ENCODE measurements around the gene GATAD2A.

The GATAD2A gene

GRCh38 chr19:19410553-19411550 lies 5.4 kb downstream of the GATAD2A start:
- peaks cover 43% of the 10 kb centered on the region for H3K4me1 ChIP-seq (ENCODE audit: insufficient read depth, low read length, poor library complexity, severe bottlenecking)
- H3K9ac ChIP-seq (ENCODE audit: low read depth, low read length, poor library complexity, severe bottlenecking), result no peak overlapping the region
- no peaks in the 10 kb centered on the region for H3K9me2 ChIP-seq (replicated peaks; ENCODE audit: low read depth, low read length)
- peaks cover 6% of the 10 kb centered on the region; the same call in 1 of the 2 replicates for H3K36me3 ChIP-seq (ENCODE audit: insufficient read depth, low read length)
- H3K4me3 ChIP-seq (ENCODE audit: low read length, poor library complexity, severe bottlenecking), result no peak overlapping the region
- no peaks in the 10 kb centered on the region for H3K9me3 ChIP-seq (ENCODE audit: insufficient read depth, low read depth, low read length)
- no peaks in the 10 kb centered on the region for H3F3A ChIP-seq (ENCODE audit: low read depth)
- H3K79me2 ChIP-seq (ENCODE audit: insufficient read depth, low read length), result peaks cover 98% of the 10 kb centered on the region
- H3K27me3 ChIP-seq (ENCODE audit: insufficient read depth, low read length, poor library complexity, severe bottlenecking), result no peaks in the 10 kb centered on the region
- TF ChIP-seq CTCF (conservative IDR thresholded peaks at IDR 0.05; ENCODE audit: low read length), result no peak
- TF ChIP-seq EZH2phosphoT487 (IDR thresholded peaks at IDR 0.05; ENCODE audit: borderline replicate concordance), result no peak
- H2AFZ ChIP-seq (ENCODE audit: low read length), result no peak overlapping the region
- no peak overlapping the region for H3K4me2 ChIP-seq (ENCODE audit: low read depth, low read length, poor library complexity, severe bottlenecking)
- H4K20me1 ChIP-seq (ENCODE audit: insufficient read depth, low read length, poor library complexity, severe bottlenecking), result peaks cover 81% of the 10 kb centered on the region

GRCh38 chr19:19416280-19416679 lies 10.8 kb downstream of the GATAD2A start:
- Histone ChIP-seq H3K79me2 (ENCODE audit: insufficient read depth, low read length) (peaks cover 98% of the 10 kb centered on the region), H4K20me1 (ENCODE audit: insufficient read depth, low read length, poor library complexity, severe bottlenecking) (peaks cover 78% of the 10 kb centered on the region), H3K9me2 (replicated peaks; ENCODE audit: low read depth, low read length) (no peaks in the 10 kb centered on the region), H3K36me3 (ENCODE audit: insufficient read depth, low read length) (peaks cover 4% of the 10 kb centered on the region; the same call in 1 of the 2 replicates), H3F3A (ENCODE audit: low read depth) (no peaks in the 10 kb centered on the region), H3K4me1 (ENCODE audit: insufficient read depth, low read length, poor library complexity, severe bottlenecking) (peaks cover 4% of the 10 kb centered on the region), H3K9ac (ENCODE audit: low read depth, low read length, poor library complexity, severe bottlenecking) (no peak overlapping the region), H3K27me3 (ENCODE audit: insufficient read depth, low read length, poor library complexity, severe bottlenecking) (no peaks in the 10 kb centered on the region), H3K4me3 (ENCODE audit: low read length, poor library complexity, severe bottlenecking) (no peak overlapping the region), H3K9me3 (ENCODE audit: insufficient read depth, low read depth, low read length) (no peaks in the 10 kb centered on the region), H3K4me2 (ENCODE audit: low read depth, low read length, poor library complexity, severe bottlenecking) (no peak overlapping the region), H2AFZ (ENCODE audit: low read length) (no peak overlapping the region)
- TF ChIP-seq EZH2phosphoT487 (IDR thresholded peaks at IDR 0.05; ENCODE audit: borderline replicate concordance), result no peak

- Histone ChIP-seq H2AFZ (ENCODE audit: low read length) (no peak overlapping the region), H3K4me2 (ENCODE audit: low read depth, low read length, poor library complexity, severe bottlenecking) (no peak overlapping the region), H3K9me2 (replicated peaks; ENCODE audit: low read depth, low read length) (no peaks in the 10 kb centered on the region), H3F3A (ENCODE audit: low read depth) (no peaks in the 10 kb centered on the region), H4K20me1 (ENCODE audit: insufficient read depth, low read length, poor library complexity, severe bottlenecking) (peaks cover 80% of the 10 kb centered on the region), H3K9me3 (ENCODE audit: insufficient read depth, low read depth, low read length) (no peaks in the 10 kb centered on the region), H3K4me1 (ENCODE audit: insufficient read depth, low read length, poor library complexity, severe bottlenecking) (peaks cover 4% of the 10 kb centered on the region), H3K9ac (ENCODE audit: low read depth, low read length, poor library complexity, severe bottlenecking) (no peak overlapping the region), H3K4me3 (ENCODE audit: low read length, poor library complexity, severe bottlenecking) (no peak overlapping the region), H3K36me3 (ENCODE audit: insufficient read depth, low read length) (no peaks in the 10 kb centered on the region; the same call in 1 of the 2 replicates), H3K79me2 (ENCODE audit: insufficient read depth, low read length) (peaks cover 100% of the 10 kb centered on the region), H3K27me3 (ENCODE audit: insufficient read depth, low read length, poor library complexity, severe bottlenecking) (no peaks in the 10 kb centered on the region)
- TF ChIP-seq EZH2phosphoT487 (IDR thresholded peaks at IDR 0.05; ENCODE audit: borderline replicate concordance), result no peak
- no peak for TF ChIP-seq CTCF (conservative IDR thresholded peaks at IDR 0.05; ENCODE audit: low read length)
These were observed 11.6 kb downstream of the GATAD2A start for GRCh38 chr19:19417046-19417445.

Measured in Loucy (cell line).